Measurements from ENCODE around the gene GDPD2.
A peak's percentile ranks its signal among the peaks of the same experiment; 100 is the strongest.

Gene GDPD2

GRCh38 chrX:70437921-70438665, 15.0 kb downstream of the GDPD2 start:
- no peak for DNase-seq

GRCh38 chrX:70439016-70439415, 15.9 kb downstream of the GDPD2 start:
- DNase-seq, result no peak

- DNase-seq, result no peak
Measured at GRCh38 chrX:70442224-70442623, 19.1 kb downstream of the GDPD2 start.

GRCh38 chrX:70444326-70444945, 21.3 kb downstream of the GDPD2 start, which contains the start of gene DLG3:
Gene DLG3 (plus strand): TSS chrX:70444835. CDS start chrX:70445202, 367 bp downstream.
- peak; percentile 17 for DNase-seq

GRCh38 chrX:70444946-70445656, 22.0 kb downstream of the GDPD2 start:
- DNase-seq, result no peak

GRCh38 chrX:70445951-70446350, 22.8 kb downstream of the GDPD2 start:
- no peak for DNase-seq

GRCh38 chrX:70446380-70447350, 23.6 kb downstream of the GDPD2 start:
- DNase-seq, result no peak

- no peak for DNase-seq
Measured at GRCh38 chrX:70449457-70449966, 26.4 kb downstream of the GDPD2 start.

- DNase-seq, result peak; percentile 43
Measured at GRCh38 chrX:70452143-70452733, 29.1 kb downstream of the GDPD2 start.

GRCh38 chrX:70453024-70453618, 30.0 kb downstream of the GDPD2 start:
- DNase-seq, result no peak

- peak; percentile 65 for DNase-seq
Measured at GRCh38 chrX:70454441-70455365, 31.6 kb downstream of the GDPD2 start.

- DNase-seq, result no peak
Measured at GRCh38 chrX:70455366-70456202, 32.5 kb downstream of the GDPD2 start.

- DNase-seq, result no peak
Measured at GRCh38 chrX:70456256-70456655, 33.1 kb downstream of the GDPD2 start.

- no peak for DNase-seq
Measured at GRCh38 chrX:70461026-70461425, 37.9 kb downstream of the GDPD2 start.

- no peak for DNase-seq
Measured at GRCh38 chrX:70464051-70464450, 40.9 kb downstream of the GDPD2 start.

- no peak for DNase-seq
Measured at GRCh38 chrX:70466968-70467367, 43.9 kb downstream of the GDPD2 start.

GRCh38 chrX:70468709-70469108, 45.6 kb downstream of the GDPD2 start:
- DNase-seq, result no peak

GRCh38 chrX:70470850-70471289, 47.8 kb downstream of the GDPD2 start:
- DNase-seq, result no peak

GRCh38 chrX:70476166-70476933, 53.2 kb downstream of the GDPD2 start:
- DNase-seq, result no peak

Data from stimulated activated CD4-positive, alpha-beta T cell treated with anti-CD3 and anti-CD28 coated beads, Interleukin-1b, Interleukin-23, amount 100 ng/mL, for 48 hours (primary cell).